Measurements from ENCODE around the gene TMEM231. TPM values are rescaled to one million over a fixed set of nuclear protein-coding genes. Genes with fewer than 3 reads are reported as not detected.

Gene TMEM231
- total and polyA plus RNA-seq, 2 of the 8 experiments (the other 6 are each of a cell fraction or from before 2014, with no cell fraction given), result 8.3 to 26.7 TPM

GRCh38 chr16:75572864-75573542, 17.0 kb upstream of the TMEM231 start:
- Histone ChIP-seq H2BK5ac (ENCODE audit: low read depth, low read length) (no peak overlapping the region; the same call in 1 of the 2 replicates), H4K20me1 (replicated peaks in 1 of 2; ENCODE audit: control insufficient read depth in 1 of 2, insufficient read depth in 2 of 2, low read length in 2 of 2) (peaks cover 0 to 7% of the 10 kb centered on the region in 2 experiments), H2BK20ac (ENCODE audit: low read length) (no peak overlapping the region), H2BK15ac (ENCODE audit: low read length) (no peak overlapping the region), H3K56ac (replicated peaks; ENCODE audit: insufficient read length, low read depth, low read length) (no peak overlapping the region), H3K36me3 (ENCODE audit: control insufficient read depth in 2 of 4, insufficient read depth in 4 of 4, low read length in 3 of 4) (peaks cover 12 to 57% (median 48%) of the 10 kb centered on the region in 4 experiments; a peak in 7 of 8 replicates), H3K27me3 (replicated peaks in 1 of 4; ENCODE audit: control insufficient read depth in 3 of 4, extremely low read depth in 1 of 4, insufficient read depth in 3 of 4, low read length in 3 of 4) (no peaks in the 10 kb centered on the region), H3K9ac (replicated peaks in 1 of 4; ENCODE audit: extremely low read depth in 1 of 4, low read depth in 3 of 4, low read length in 3 of 4) (no peak overlapping the region), H3K23me2 (ENCODE audit: low read depth, low read length) (no peaks in the 10 kb centered on the region), H3K4ac (replicated peaks; ENCODE audit: insufficient read length, low read depth, low read length) (no peak overlapping the region), H3K79me1 (ENCODE audit: low read depth, low read length) (peaks cover 4% of the 10 kb centered on the region), H3K14ac (ENCODE audit: insufficient read length) (no peak overlapping the region), H3K27ac (ENCODE audit: low read depth, low read length) (no peak overlapping the region), H3K4me1 (replicated peaks in 1 of 4; ENCODE audit: control insufficient read depth in 3 of 4, insufficient read depth in 4 of 4, low read length in 3 of 4) (peaks cover 0 to 12% (median 2%) of the 10 kb centered on the region in 4 experiments; a peak in 3 of 7 replicates), H3K79me2 (ENCODE audit: control insufficient read depth in 1 of 2, insufficient read depth in 2 of 2, low read length in 2 of 2) (no peaks in the 10 kb centered on the region; a peak in 1 of 4 replicates), H3K9me3 (ENCODE audit: insufficient read depth in 2 of 2, low read depth in 1 of 2, low read length in 1 of 2) (no peaks in the 10 kb centered on the region), H3K4me2 (ENCODE audit: insufficient read depth in 1 of 2, low read depth in 2 of 2, low read length in 2 of 2) (no peak overlapping the region), H2BK12ac (ENCODE audit: low read depth, low read length) (no peak overlapping the region), H2BK120ac (replicated peaks; ENCODE audit: low read depth, low read length) (no peak overlapping the region), H2AFZ (ENCODE audit: low read length) (no peak overlapping the region), H3K23ac (ENCODE audit: insufficient read length) (no peak overlapping the region), H2AK5ac (ENCODE audit: low read depth, low read length) (no peak overlapping the region), H3K4me3 (ENCODE audit: extremely low read depth in 1 of 4, insufficient read depth in 2 of 4, low read depth in 3 of 4, low read length in 4 of 4) (no peak overlapping the region), H4K5ac (ENCODE audit: insufficient read length, low read depth, low read length) (no peak overlapping the region), H4K91ac (replicated peaks; ENCODE audit: insufficient read length, low read length) (no peak overlapping the region), H4K8ac (ENCODE audit: extremely low read depth, insufficient read depth, low read length) (no peak overlapping the region), H3K18ac (ENCODE audit: extremely low read depth, low read length) (no peak overlapping the region)
- ChIA-PET CTCF (ENCODE audit: partially characterized antibody) (no interaction called here), POLR2A (ENCODE audit: partially characterized antibody) (interaction anchor here (0.8 to 1.6 kb wide), 2 partner anchors 16 to 53 kb away, joined by 3 to 4 read pairs; no protein-coding TSS in a partner anchor)
- no peak for DNase-seq (ENCODE audit: low read depth in 1 of 2, low spot score in 2 of 2)
- WGBS, 2 experiments (ENCODE audit: extremely low coverage in 1 of 2, insufficient coverage in 1 of 2, insufficient read length in 1 of 2, insufficient replicate concordance in 2 of 2, low coverage in 1 of 2, low lambda C conversion rate in 2 of 2, missing lambda C conversion rate in 1 of 2), result 100% methylated on average over 3 of the region's 3 CpGs; no CpG with 5 or more reads in 1 of the 2 experiments
- FAIRE-seq, result no peak
- TF ChIP-seq SP2 (IDR thresholded peaks at IDR 0.05; ENCODE audit: low read length) (no peak), YY1 (IDR thresholded peaks at IDR 0.05; ENCODE audit: low read depth, low read length) (no peak), USF2 (IDR thresholded peaks at IDR 0.05; ENCODE audit: low read length) (no peak), SRF (IDR thresholded peaks at IDR 0.05; ENCODE audit: low read depth, low read length) (no peak), RXRA (IDR thresholded peaks at IDR 0.05; ENCODE audit: insufficient read depth, low read depth, low read length) (no peak), RFX5 (IDR thresholded peaks at IDR 0.05; ENCODE audit: borderline replicate concordance, low read depth, low read length) (no peak), RAD21 (IDR thresholded peaks at IDR 0.05 in 1 of 2, conservative IDR thresholded peaks at IDR 0.05 in 1 of 2; ENCODE audit: low read depth in 2 of 2, low read length in 2 of 2) (no peak), KDM5A (IDR thresholded peaks at IDR 0.05; ENCODE audit: low read length) (no peak), POLR2AphosphoS5 (IDR thresholded peaks at IDR 0.05; ENCODE audit: low read depth, low read length) (no peak), SIRT6 (IDR thresholded peaks at IDR 0.05; ENCODE audit: low read length) (no peak), GABPA (IDR thresholded peaks at IDR 0.05; ENCODE audit: borderline replicate concordance, insufficient read depth, low read length) (no peak), PHF8 (conservative IDR thresholded peaks at IDR 0.05; ENCODE audit: low read depth, low read length) (no peak)
